GM12878 (cell line): Measurements from ENCODE around the gene CBX8. TPM values are rescaled to one million over a fixed set of nuclear protein-coding genes. Genes with fewer than 3 reads are reported as not detected.

Experiments used
- ATAC-seq: fragments of 200-7000 bp; cut with Tn5 transposase; 3 replicates; pipeline ENCODE4 v1.9.1; 2020; ENCODE audit warnings: mild to moderate bottlenecking, moderate library complexity
- BruUV-seq: library from RNA; stranded (reverse); fragments of 400-500 nt; replicated peaks from 2 replicates; lab custom pipeline; 2021; lab: Mats Ljungman, UMichigan
- CTCF ChIA-PET: fragments of 300-600 bp; sonication (Branson Sonifier 250); formaldehyde crosslinking; extraction: SDS; loops from one replicate; lab custom pipeline; 2021; ENCODE audit warnings: inconsistent platforms; lab: Yijun Ruan, JAX
- POLR2A ChIA-PET: fragments of 350-600 bp; formaldehyde crosslinking; extraction: SDS; loops from one replicate; lab custom pipeline; 2021; ENCODE audit warnings: inconsistent platforms; lab: Charles Lee
- RAD21 ChIA-PET: fragments of 300-600 bp; sonication (Branson Sonifier 250); formaldehyde crosslinking; loops from one replicate; lab custom pipeline; 2023; ENCODE audit warnings: antibody characterized with exemption; ENCODE audit not compliant: unreplicated experiment; lab: Charles Lee
- SMC1A ChIA-PET: fragments of 300-600 bp; sonication (Branson Sonifier 250); formaldehyde crosslinking; loops from one replicate; lab custom pipeline; 2023; ENCODE audit not compliant: unreplicated experiment, uncharacterized antibody; lab: Charles Lee
- DNase-seq: peaks from one replicate; pipeline ENCODE4 v3.0.0-alpha.2; 2011; ENCODE audit warnings: low read depth, low spot score
- FAIRE-seq: peaks from 3 replicates; lab custom pipeline; 2011; peaks lifted over from hg19 to GRCh38; lab: Jason Lieb, UNC
- H2AFZ ChIP-seq: 2 replicates; pipeline ENCODE4 v1.6.0; 2011; ENCODE audit warnings: low read depth, low read length, control low read depth; ENCODE audit not compliant: control insufficient read depth
- H3K27ac ChIP-seq: 2 replicates; pipeline ENCODE4 v1.5.1; 2011; ENCODE audit warnings: control low read depth; ENCODE audit not compliant: control insufficient read depth, insufficient read depth
- H3K27me3 ChIP-seq, 2 experiments: replicated peaks in 1 of 2; 2 replicates each; pipeline versions ENCODE4 v1.6.0 to v1.6.1; 2011; ENCODE audit warnings: low read length in 1 of 2; ENCODE audit not compliant: control insufficient read depth in 2 of 2, insufficient read depth in 2 of 2
- H3K36me3 ChIP-seq, 2 experiments: 2 replicates each; pipeline ENCODE4 v1.5.1; 2011; ENCODE audit warnings: low read length in 1 of 2; ENCODE audit not compliant: control insufficient read depth in 2 of 2, insufficient read depth in 2 of 2
- H3K4me1 ChIP-seq: 2 replicates; pipeline ENCODE4 v1.6.1; 2011; ENCODE audit warnings: mild to moderate bottlenecking, low read length, moderate library complexity, mixed read lengths; ENCODE audit not compliant: control insufficient read depth, insufficient read depth
- H3K4me2 ChIP-seq: 2 replicates; pipeline ENCODE4 v1.6.0; 2011; ENCODE audit warnings: control low read depth; ENCODE audit not compliant: control insufficient read depth, insufficient read depth
- H3K4me3 ChIP-seq: fragments of 200-600 bp; sonication (generic); 2 replicates; pipeline ENCODE4 v1.5.1; 2016
- H3K79me2 ChIP-seq: 2 replicates; pipeline ENCODE4 v1.6.0; 2011; ENCODE audit warnings: low read length; ENCODE audit not compliant: control insufficient read depth, insufficient read depth
- H3K9ac ChIP-seq: 2 replicates; pipeline ENCODE4 v1.8.0; 2011; ENCODE audit warnings: low read length, control low read depth, mixed read lengths; ENCODE audit not compliant: control insufficient read depth, insufficient read depth
- H3K9me3 ChIP-seq: replicated peaks from 3 replicates; pipeline ENCODE4 v1.5.1; 2011; ENCODE audit warnings: mild to moderate bottlenecking, low read length; ENCODE audit not compliant: control insufficient read depth, insufficient read depth
- H4K20me1 ChIP-seq: 2 replicates; pipeline ENCODE4 v1.6.0; 2011; ENCODE audit not compliant: control insufficient read depth, insufficient read depth
- CREM ChIP-seq: IDR thresholded peaks from 2 replicates; pipeline ENCODE4 v1.6.1; 2014; ENCODE audit warnings: antibody characterized with exemption, low read depth
- CTCF ChIP-seq, 3 experiments: IDR thresholded peaks in 2 of 3; conservative IDR thresholded peaks in 1 of 3; 2 replicates each; pipeline ENCODE4 v1.5.1; 2011; ENCODE audit warnings: low read depth in 3 of 3, low read length in 3 of 3, mild to moderate bottlenecking in 3 of 3, control low read depth in 2 of 3, moderate library complexity in 2 of 3, inconsistent platforms in 1 of 3, mixed read lengths in 1 of 3; ENCODE audit not compliant: control insufficient read depth in 2 of 3, insufficient read depth in 1 of 3; ENCODE audit errors: extremely low read depth in 1 of 3
- EP300 ChIP-seq, 2 experiments: fragments of 150-350 bp in 1 of 2; IDR thresholded peaks; 2 replicates each; pipeline ENCODE4 v1.6.1; 2011 to 2012; ENCODE audit warnings: low read depth in 2 of 2, low read length in 2 of 2, borderline replicate concordance in 1 of 2, improper control_type of control experiment in 1 of 2, inconsistent platforms in 1 of 2; ENCODE audit not compliant: control insufficient read depth in 1 of 2
- GATAD2B ChIP-seq: fragments of 450-650 bp; conservative IDR thresholded peaks from 2 replicates; pipeline ENCODE4 v1.6.1; 2017; ENCODE audit warnings: low read depth, mild to moderate bottlenecking, moderate library complexity
- IKZF2 ChIP-seq, 2 experiments: fragments of 450-650 bp; IDR thresholded peaks; 2 replicates each; pipeline ENCODE4 v1.6.1; 2017; ENCODE audit warnings: mild to moderate bottlenecking in 2 of 2, moderate library complexity in 2 of 2
- NFXL1 ChIP-seq: fragments of 450-650 bp; IDR thresholded peaks from 2 replicates; pipeline ENCODE4 v1.6.1; 2017; ENCODE audit warnings: antibody characterized with exemption, mild to moderate bottlenecking, borderline replicate concordance
- PAX8 ChIP-seq: fragments of 450-650 bp; IDR thresholded peaks from 2 replicates; pipeline ENCODE4 v1.6.1; 2017; ENCODE audit warnings: mild to moderate bottlenecking, moderate library complexity
- PRDM15 ChIP-seq: fragments of 450-650 bp; formaldehyde crosslinking; IDR thresholded peaks from 2 replicates; pipeline ENCODE4 v1.4.0; 2020; ENCODE audit warnings: mild to moderate bottlenecking, moderate library complexity
- SIN3A ChIP-seq: IDR thresholded peaks from 2 replicates; pipeline ENCODE4 v1.6.1; 2012; ENCODE audit warnings: low read depth, low read length, improper control_type of control experiment
- SP1 ChIP-seq: IDR thresholded peaks from one replicate; pipeline ENCODE4 v1.6.1; 2011; ENCODE audit warnings: low read depth, low read length
- SREBF1 ChIP-seq: IDR thresholded peaks from 2 replicates; pipeline ENCODE4 v1.6.1; 2012; ENCODE audit warnings: mild to moderate bottlenecking, low read length
- WRNIP1 ChIP-seq: IDR thresholded peaks from 2 replicates; pipeline ENCODE4 v1.6.1; 2011; ENCODE audit warnings: low read depth, low read length, improper control_type of control experiment, borderline replicate concordance
- ZNF687 ChIP-seq: fragments of 450-650 bp; IDR thresholded peaks from 2 replicates; pipeline ENCODE4 v1.6.1; 2017; ENCODE audit warnings: mild to moderate bottlenecking, moderate library complexity
- WGBS: methylation state at CpG from one replicate; pipeline ENCODE4 v1.1.6; 2016; ENCODE audit warnings: low lambda C conversion rate; ENCODE audit not compliant: insufficient replicate concordance, insufficient coverage; ENCODE audit errors: missing lambda C conversion rate; 5-methylcytosine and 5-hydroxymethylcytosine counted together
- in situ Hi-C: fragments of 300-500 bp; cut with MboI; formaldehyde crosslinking; loops from 9 replicates; pipeline ENCODE4 v1.14.3; 2018; ENCODE audit warnings: mixed read lengths
- intact Hi-C: fragments of 100-400 bp; cut with micrococcal nuclease; formaldehyde crosslinking; loops from one replicate; pipeline ENCODE4 v1.14.2; 2022; ENCODE audit not compliant: unreplicated experiment
- polyA plus RNA-seq, 11 experiments: library from polyadenylated mRNA; depleted of rRNA in 4 of 11; unstranded in 6 of 11; stranded (reverse) in 5 of 11; fragments of >200 nt; fragmentation: Nextera tagmentation in 4 of 11; fragmentation: Illumina TruSeq in 1 of 11; extraction: Ambion mirVana in 4 of 11; extraction: Trizol in 1 of 11; gene quantifications; 1 replicate in 1 of 11; 2 replicates in 10 of 11; pipeline versions ENCODE4 v1.2.1 to v1.2.3, GENCODE V29; 2011 to 2016; ENCODE audit warnings: inconsistent platforms in 2 of 11, missing spikeins in 2 of 11, low read depth in 1 of 11
- total RNA-seq, 4 experiments: library from RNA; depleted of rRNA in 3 of 4; stranded (reverse); fragments of >200 nt in 3 of 4; fragmentation: Illumina TruSeq in 1 of 4; extraction: Trizol in 1 of 4; gene quantifications; 2 replicates each; pipeline versions ENCODE4 v1.2.1 to v1.2.3, GENCODE V29; 2013 to 2021

Gene CBX8
- total and polyA plus RNA-seq, 10 of the 15 experiments (the other 5 are each of a cell fraction or from before 2014, with no cell fraction given) = 0.03 to 6.7 (median 1.9) TPM

- Histone ChIP-seq H3K27me3 (peaks cover 14% of the 10 kb centered on the region in 2 experiments; a peak in 3 of 4 replicates), H3K4me1 (peaks cover 3% of the 10 kb centered on the region), H3K79me2 (no peaks in the 10 kb centered on the region), H4K20me1 (no peaks in the 10 kb centered on the region), H2AFZ (no peak overlapping the region), H3K9ac (no peak overlapping the region), H3K9me3 (no peaks in the 10 kb centered on the region), H3K4me3 (no peak overlapping the region), H3K36me3 (no peaks in the 10 kb centered on the region), H3K4me2 (no peak overlapping the region), H3K27ac (no peak overlapping the region)
- CTCF ChIA-PET = interaction anchor here (1.4 to 1.7 kb wide), 3 partner anchors 9 to 208 kb away, joined by 3 to 5 read pairs (median 5); no protein-coding TSS in a partner anchor
- in situ Hi-C loops = loop anchor here (5.0 kb wide), 1 partner anchor 186 kb away; no protein-coding TSS in a partner anchor
- no peak for FAIRE-seq
- TF ChIP-seq PRDM15 (CRISPR knock-in tag) (no peak), SIN3A (no peak), SREBF1 (no peak), IKZF2 (IDR thresholded peaks at IDR 0.05) (no peak), SP1 (no peak), GATAD2B (no peak), ZNF687 (no peak), PAX8 (no peak), CTCF (IDR thresholded peaks at IDR 0.05 in 2 of 3, conservative IDR thresholded peaks at IDR 0.05 in 1 of 3; ENCODE audit: control insufficient read depth in 2 of 3, extremely low read depth in 1 of 3, insufficient read depth in 1 of 3, low read depth in 3 of 3, low read length in 3 of 3) (no peak), EP300 (IDR thresholded peaks at IDR 0.05; ENCODE audit: borderline replicate concordance in 1 of 2, control insufficient read depth in 1 of 2, low read depth in 2 of 2, low read length in 2 of 2) (no peak), CREM (no peak), NFXL1 (no peak), WRNIP1 (no peak)
- POLR2A ChIA-PET = no interaction called here
- WGBS = 32% methylated on average over 15 of the region's 15 CpGs
- no peak for DNase-seq
- RAD21 ChIA-PET = no interaction called here
- intact Hi-C loops = no loop called here
- SMC1A ChIA-PET = interaction anchor here (1.3 kb wide), 1 partner anchor 182 kb away, joined by 3 read pairs; no protein-coding TSS in a partner anchor
- BruUV-seq = no TSS peak
- ATAC-seq = no peak
Measured at GRCh38 chr17:79785900-79786810, 10.7 kb downstream of the CBX8 start.
